KOPT-K1 (cell line): ENCODE data around the gene XIAP.
"Not testable (repeated sequence)": the region's sequence is repeated elsewhere in the genome, so short reads cannot be mapped to it uniquely, and the experiment has no call there.

Experiments
- H3K27ac ChIP-seq: fragments of 200-600 bp; sonication (generic); 2 replicates; pipeline ENCODE4 v1.5.1; 2016; ENCODE audit warnings: antibody characterized with exemption, mild to moderate bottlenecking, low read depth, low read length; ENCODE audit not compliant: poor library complexity, severe bottlenecking
- H3K36me3 ChIP-seq: fragments of 200-600 bp; sonication (generic); 2 replicates; pipeline ENCODE4 v1.5.1; 2017; ENCODE audit warnings: antibody characterized with exemption, mild to moderate bottlenecking, low read length, moderate library complexity; ENCODE audit not compliant: insufficient read depth
- H3K9me3 ChIP-seq: fragments of 200-600 bp; sonication (generic); 2 replicates; pipeline ENCODE4 v1.5.1; 2017; ENCODE audit warnings: antibody characterized with exemption, low read length, mild to moderate bottlenecking; ENCODE audit not compliant: insufficient read depth, poor library complexity, severe bottlenecking

The XIAP gene

DNA sequence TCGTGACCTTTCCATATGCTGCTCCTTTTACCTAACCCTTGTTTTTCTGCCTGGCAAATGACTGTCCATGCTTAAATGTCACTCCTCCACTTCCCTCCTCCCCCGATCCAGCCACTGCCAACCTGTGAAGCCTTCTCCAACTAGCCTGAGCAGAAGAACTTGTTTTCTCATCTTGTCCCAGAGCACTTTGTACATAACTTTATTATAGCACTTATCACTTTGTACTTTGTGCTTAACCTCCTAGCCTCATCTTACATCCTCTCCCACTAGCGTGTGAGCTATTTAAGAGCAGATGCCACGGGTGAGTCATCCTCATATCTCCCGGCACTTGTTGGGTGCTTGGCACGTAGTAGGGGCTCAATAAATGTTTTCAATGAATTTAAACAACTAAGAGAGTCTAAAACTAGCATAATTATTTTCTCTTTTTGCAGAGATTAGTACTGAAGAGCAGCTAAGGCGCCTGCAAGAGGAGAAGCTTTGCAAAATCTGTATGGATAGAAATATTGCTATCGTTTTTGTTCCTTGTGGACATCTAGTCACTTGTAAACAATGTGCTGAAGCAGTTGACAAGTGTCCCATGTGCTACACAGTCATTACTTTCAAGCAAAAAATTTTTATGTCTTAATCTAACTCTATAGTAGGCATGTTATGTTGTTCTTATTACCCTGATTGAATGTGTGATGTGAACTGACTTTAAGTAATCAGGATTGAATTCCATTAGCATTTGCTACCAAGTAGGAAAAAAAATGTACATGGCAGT is 46.9 kb downstream of the XIAP start:
- Histone ChIP-seq H3K36me3 (peaks cover 45% of the 10 kb centered on the region), H3K27ac (no peak overlapping the region)

GRCh38 chrX:123909523-123909922 is 49.7 kb downstream of the XIAP start:
- Histone ChIP-seq H3K9me3 (no peaks in the 10 kb centered on the region), H3K27ac (no peak overlapping the region), H3K36me3 (peaks cover 37% of the 10 kb centered on the region)

More for the DNA sequence above, 46.9 kb downstream of the XIAP start:
- H3K9me3 ChIP-seq = no peaks in the 10 kb centered on the region

- H3K27ac ChIP-seq = no peak overlapping the region
- H3K9me3 ChIP-seq = no peaks in the 10 kb centered on the region
- no peaks in the 10 kb centered on the region; the same call in 1 of the 2 replicates for H3K36me3 ChIP-seq
Measured at GRCh38 chrX:123917069-123917468, 57.2 kb downstream of the XIAP start.

GRCh38 chrX:123918106-123918721 is 58.4 kb downstream of the XIAP start:
- H3K27ac ChIP-seq = no peak overlapping the region
- no peaks in the 10 kb centered on the region for H3K36me3 ChIP-seq
- H3K9me3 ChIP-seq = no peaks in the 10 kb centered on the region

- Histone ChIP-seq H3K27ac (no peak overlapping the region), H3K36me3 (no peaks in the 10 kb centered on the region), H3K9me3 (no peaks in the 10 kb centered on the region)
Measured at GRCh38 chrX:123920105-123920785, 60.4 kb downstream of the XIAP start.

DNA sequence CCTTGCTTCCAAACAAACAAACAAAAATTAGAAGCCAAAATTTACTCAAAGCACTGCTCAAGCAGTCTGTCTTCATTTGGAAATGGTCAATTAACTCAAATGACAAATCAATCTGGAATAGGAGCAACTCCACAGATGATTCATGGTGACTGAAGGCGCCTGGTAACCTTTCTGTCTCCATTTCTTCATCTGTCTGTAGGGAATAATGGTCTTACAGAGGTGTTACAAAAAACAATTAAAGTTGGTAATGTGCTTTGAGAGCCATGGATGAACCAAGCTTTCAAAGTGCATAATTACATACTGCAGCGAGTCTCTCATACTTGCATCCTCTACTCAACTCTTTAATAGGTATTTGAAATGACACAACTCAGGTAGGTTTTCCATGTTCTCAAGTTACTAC is 63.4 kb downstream of the XIAP start:
- H3K36me3 ChIP-seq = no peaks in the 10 kb centered on the region
- H3K9me3 ChIP-seq = no peaks in the 10 kb centered on the region
- H3K27ac ChIP-seq = no peak overlapping the region

- Histone ChIP-seq H3K9me3 (no peaks in the 10 kb centered on the region), H3K36me3 (no peaks in the 10 kb centered on the region), H3K27ac (no peak overlapping the region)
Measured at GRCh38 chrX:123924186-123924585, 64.3 kb downstream of the XIAP start.

DNA sequence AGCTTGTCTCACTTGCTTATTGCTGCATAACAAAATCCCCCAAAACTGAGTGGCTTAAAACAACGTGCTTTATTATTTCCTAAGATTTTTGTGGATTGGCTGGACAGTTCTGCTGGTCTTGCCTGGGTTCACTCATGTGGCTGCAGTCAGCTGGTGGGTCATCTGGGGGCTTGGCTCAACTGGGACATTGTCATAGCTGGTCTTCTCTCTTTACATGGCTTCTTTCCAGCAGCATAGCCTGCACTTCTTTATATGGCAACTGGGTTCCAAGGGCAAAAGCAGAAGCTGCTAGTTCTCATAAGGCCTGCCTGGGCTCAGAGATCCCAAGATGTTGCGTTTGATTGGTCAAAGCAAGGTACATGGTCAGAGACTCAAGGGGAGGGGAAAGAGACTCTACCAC is 68.0 kb downstream of the XIAP start:
- Histone ChIP-seq H3K36me3 (no peaks in the 10 kb centered on the region), H3K9me3 (peaks cover 8% of the 10 kb centered on the region), H3K27ac (no peak overlapping the region)

DNA sequence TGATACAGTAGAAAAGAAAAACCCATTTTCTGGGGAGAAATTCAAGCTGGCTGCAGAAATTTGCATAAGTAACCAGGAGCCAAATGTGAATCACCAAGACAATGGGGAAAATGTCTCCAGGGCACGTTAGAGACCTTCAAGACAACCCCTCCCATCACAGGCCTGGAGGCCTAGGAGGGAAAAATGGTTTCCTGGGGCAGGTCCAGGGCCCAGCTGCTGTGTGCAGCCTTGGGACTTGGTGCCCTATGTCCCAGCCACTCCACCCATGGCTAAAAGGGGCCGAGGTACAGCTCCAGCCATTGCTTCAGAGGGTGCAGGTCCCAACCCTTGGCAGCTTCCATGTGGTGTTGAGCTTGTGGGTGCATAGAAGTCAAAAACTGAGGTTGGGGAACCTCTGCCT is 72.2 kb downstream of the XIAP start:
- H3K27ac ChIP-seq, H3K36me3 ChIP-seq, H3K9me3 ChIP-seq: not testable (repeated sequence)

DNA sequence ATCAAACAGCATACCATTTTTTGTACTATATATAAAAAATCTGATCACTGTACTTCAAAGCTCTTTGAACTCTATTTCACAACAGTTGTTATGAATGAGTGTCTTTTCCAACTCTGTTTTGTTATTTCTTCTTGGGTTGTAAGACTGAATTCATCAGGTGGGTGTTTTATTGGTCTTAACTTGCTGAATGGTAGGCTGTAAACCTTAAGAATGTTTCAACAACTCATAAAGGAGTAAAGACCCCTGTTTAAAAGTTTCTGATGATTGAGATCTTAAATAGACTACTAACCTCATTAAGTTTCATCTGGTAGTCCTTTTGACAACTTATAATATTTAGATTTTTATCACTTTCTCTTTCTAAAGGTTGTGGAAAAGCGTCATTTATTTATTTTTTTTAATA is 83.2 kb downstream of the XIAP start:
- Histone ChIP-seq H3K36me3 (no peaks in the 10 kb centered on the region), H3K27ac (no peak overlapping the region), H3K9me3 (no peaks in the 10 kb centered on the region)

- H3K27ac ChIP-seq = no peak overlapping the region
- H3K9me3 ChIP-seq = no peaks in the 10 kb centered on the region
- no peaks in the 10 kb centered on the region for H3K36me3 ChIP-seq
Measured at GRCh38 chrX:123943488-123943887, 83.6 kb downstream of the XIAP start.

GRCh38 chrX:123949846-123950245 is 90.0 kb downstream of the XIAP start:
- no peak overlapping the region for H3K27ac ChIP-seq
- H3K9me3 ChIP-seq = no peaks in the 10 kb centered on the region

DNA sequence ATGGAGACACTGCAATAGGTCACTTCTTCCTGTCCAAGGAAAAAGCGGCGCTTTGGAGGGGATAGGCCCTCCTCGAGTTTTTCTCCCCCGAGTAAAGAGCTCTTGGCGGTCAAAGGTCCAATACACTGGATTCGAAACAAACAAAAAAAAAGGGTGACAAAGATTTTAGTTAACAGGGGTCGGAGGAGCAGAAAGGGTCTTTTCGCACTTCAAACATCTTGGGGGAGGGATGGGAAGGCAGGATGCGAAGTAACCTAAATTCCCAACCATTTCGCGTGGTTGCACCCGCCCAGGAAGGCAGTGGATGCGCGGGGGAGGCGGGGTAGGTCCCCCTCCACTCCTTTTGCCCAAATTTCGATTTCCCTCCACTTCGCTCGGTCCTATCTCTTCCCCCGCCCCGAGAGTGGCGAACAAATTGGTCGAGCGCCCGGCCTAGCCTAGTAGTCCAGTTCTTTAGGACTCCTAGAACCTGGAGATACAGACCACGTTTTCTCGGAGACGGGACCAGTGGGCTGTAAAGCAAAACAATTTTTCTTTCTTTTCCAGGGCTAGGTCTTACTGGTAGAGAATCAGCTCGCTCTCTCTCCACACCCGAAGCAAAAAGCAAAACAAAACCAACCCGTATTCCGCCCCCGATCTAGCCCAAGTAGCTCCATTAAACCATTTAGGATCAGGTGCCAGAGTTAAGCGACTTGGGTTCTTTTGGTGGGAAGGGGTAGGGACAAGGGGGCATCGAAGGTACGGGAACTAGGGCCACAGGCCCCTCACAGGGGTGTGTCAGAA is 99.6 kb downstream of the XIAP start:
- H3K9me3 ChIP-seq = no peaks in the 10 kb centered on the region
- peak overlapping the region; percentile 100 for H3K27ac ChIP-seq
- H3K36me3 ChIP-seq = no peaks in the 10 kb centered on the region

More at GRCh38 chrX:123949846-123950245, 90.0 kb downstream of the XIAP start:
- no peaks in the 10 kb centered on the region for H3K36me3 ChIP-seq

DNA sequence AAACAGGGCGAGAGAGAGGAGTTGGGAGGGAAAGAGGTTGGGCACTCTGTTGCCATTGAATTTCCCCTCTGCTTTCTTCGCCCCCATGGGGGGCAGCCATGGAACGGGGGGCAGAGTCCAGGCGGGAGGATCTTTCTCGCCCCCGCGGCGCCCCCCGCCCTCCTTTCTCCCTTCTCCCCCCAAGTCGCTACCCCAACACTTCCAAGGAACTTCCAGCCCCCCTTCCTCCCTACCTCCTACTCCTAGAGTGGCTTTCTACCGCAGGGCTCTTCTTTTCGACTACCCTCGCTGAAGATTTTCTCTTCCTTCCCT is 101.1 kb downstream of the XIAP start:
- Histone ChIP-seq H3K27ac (peak overlapping the region; percentile 100), H3K36me3 (0 out of 2 replicates have a peak, but pooled peaks cover 4% of the 10 kb centered on the region), H3K9me3 (no peaks in the 10 kb centered on the region)
